Esophagus squamous epithelium (tissue), 5 donors: ENCODE results near the gene TMEM150C. TPM values are rescaled to one million over a fixed set of nuclear protein-coding genes. Genes with fewer than 3 reads are reported as not detected.

Experiments
- DNase-seq: peaks from one replicate; lab custom pipeline; 2025; lab: John Stamatoyannopoulos, UW
- H3K27ac ChIP-seq, 4 donors: fragments of 200-600 bp; sonication (generic); one replicate each; pipeline ENCODE4 v1.5.1; 2016 to 2019; ENCODE audit warnings: mild to moderate bottlenecking in 1 of 4
- H3K27me3 ChIP-seq, 4 donors: fragments of 200-600 bp; sonication (generic); 1 replicate in 3 of 4; 2 replicates in 1 of 4; pipeline versions ENCODE4 v1.5.1 to v1.6.0; 2017 to 2021; ENCODE audit warnings: antibody characterized with exemption in 1 of 4
- H3K36me3 ChIP-seq, 3 donors: fragments of 200-600 bp; sonication (generic); one replicate each; pipeline ENCODE4 v1.5.1; 2016 to 2019
- H3K4me1 ChIP-seq, 3 donors: fragments of 200-600 bp; sonication (generic); one replicate each; pipeline ENCODE4 v1.5.1; 2017 to 2019
- H3K4me3 ChIP-seq, 4 donors: fragments of 200-600 bp; sonication (generic); 1 replicate in 3 of 4; 2 replicates in 1 of 4; pipeline ENCODE4 v1.5.1; 2016 to 2019; ENCODE audit warnings: mild to moderate bottlenecking in 2 of 4, moderate library complexity in 1 of 4
- H3K9me3 ChIP-seq, 3 donors: fragments of 200-600 bp; sonication (generic); one replicate each; pipeline ENCODE4 v1.5.1; 2016 to 2019
- CTCF ChIP-seq, 6 experiments: fragments of 450-650 bp in 4 of 6; fragments of 200-600 bp in 2 of 6; sonication (generic) in 2 of 6; IDR thresholded peaks; one replicate each; pipeline ENCODE4 v1.5.1; 2016 to 2019; ENCODE audit warnings: antibody characterized with exemption in 6 of 6, mild to moderate bottlenecking in 4 of 6, moderate library complexity in 4 of 6
- POLR2A ChIP-seq, 4 donors: fragments of 450-650 bp; IDR thresholded peaks; one replicate each; pipeline ENCODE4 v1.6.1; 2017; ENCODE audit warnings: antibody characterized with exemption in 4 of 4, mild to moderate bottlenecking in 4 of 4, moderate library complexity in 3 of 4
- WGBS, 2 donors: methylation state at CpG; one replicate each; pipeline ENCODE4 v1.1.5; 2018; 5-methylcytosine and 5-hydroxymethylcytosine counted together
- intact Hi-C: fragments of 100-400 bp; cut with DNase I; formaldehyde crosslinking; loops from one replicate; pipeline ENCODE4 v1.15.0; 2022
- total RNA-seq, 4 donors: library from RNA; depleted of rRNA; stranded (reverse); fragments of >200 nt; gene quantifications; one replicate each; pipeline ENCODE4 v1.1.0, GENCODE V29; 2016
- donor health status: DM: yes; HTN: yes; CAD: no.

The TMEM150C gene
- total RNA-seq, 4 donors from 2014 or later, result 1.1 to 3.8 (median 2.8) TPM

GRCh38 chr4:82467471-82467870, 94.3 kb downstream of the TMEM150C start:
- Histone ChIP-seq H3K27ac (no peak overlapping the region), H3K36me3 (no peaks in the 10 kb centered on the region), H3K4me3 (no peak overlapping the region), H3K4me1 (peaks cover 0 to 18% (median 0%) of the 10 kb centered on the region in 3 donors), H3K27me3 (no peaks in the 10 kb centered on the region), H3K9me3 (no peaks in the 10 kb centered on the region)
- TF ChIP-seq POLR2A (IDR thresholded peaks at IDR 0.05) (no peak), CTCF (IDR thresholded peaks at IDR 0.05) (no peak)
- intact Hi-C loops, result loop anchor here (10.0 kb wide), 2 partner anchors 277 to 327 kb away; partner anchors contain the start of gene SCD5
- 43 to 47% methylated on average over 3 of the region's 3 CpGs for WGBS, 2 donors
- DNase-seq, result no peak

- Histone ChIP-seq H3K4me3 (no peak overlapping the region), H3K36me3 (peaks cover 0 to 31% (median 9%) of the 10 kb centered on the region in 3 donors), H3K9me3 (no peaks in the 10 kb centered on the region), H3K27ac (no peak overlapping the region), H3K27me3 (no peaks in the 10 kb centered on the region), H3K4me1 (peaks cover 0 to 14% (median 0%) of the 10 kb centered on the region in 3 donors)
- intact Hi-C loops, result loop anchor here (10.0 kb wide), 2 partner anchors 282 to 332 kb away; partner anchors contain the start of gene SCD5
- DNase-seq, result no peak
- 93 to 100% methylated on average over 1 of the region's 1 CpG for WGBS, 2 donors
- TF ChIP-seq CTCF (IDR thresholded peaks at IDR 0.05) (no peak), POLR2A (IDR thresholded peaks at IDR 0.05) (no peak)
Measured at GRCh38 chr4:82463221-82463620, 98.6 kb downstream of the TMEM150C start.

- WGBS, 2 donors, result 0 to 8% methylated on average over 2 to 5 of the region's 7 CpGs
Measured at GRCh38 chr4:82462415-82462831, 99.4 kb downstream of the TMEM150C start.

GRCh38 chr4:82461710-82462109, 100.1 kb downstream of the TMEM150C start:
- TF ChIP-seq CTCF (IDR thresholded peaks at IDR 0.05), result no peak
- TF ChIP-seq POLR2A (IDR thresholded peaks at IDR 0.05), result no peak
- H3K36me3 ChIP-seq, result peaks cover 0 to 46% (median 10%) of the 10 kb centered on the region in 3 donors
- no peak overlapping the region for H3K4me3 ChIP-seq
- no peaks in the 10 kb centered on the region for H3K9me3 ChIP-seq
- DNase-seq, result no peak
- intact Hi-C loops, result loop anchor here (10.0 kb wide), 2 partner anchors 283 to 333 kb away; partner anchors contain the start of gene SCD5
- H3K27me3 ChIP-seq, result no peaks in the 10 kb centered on the region
- H3K27ac ChIP-seq, result no peak overlapping the region
- H3K4me1 ChIP-seq, result peaks cover 0 to 14% (median 0%) of the 10 kb centered on the region in 3 donors
- 62 to 84% methylated on average over 2 of the region's 2 CpGs for WGBS, 2 donors

More at GRCh38 chr4:82462415-82462831, 99.4 kb downstream of the TMEM150C start:
- Histone ChIP-seq H3K9me3 (no peaks in the 10 kb centered on the region), H3K4me3 (no peak overlapping the region), H3K4me1 (peaks cover 0 to 14% (median 0%) of the 10 kb centered on the region in 3 donors), H3K27me3 (no peaks in the 10 kb centered on the region), H3K27ac (peak overlapping the region in 1 of 4 donors; percentile 42), H3K36me3 (peaks cover 0 to 39% (median 9%) of the 10 kb centered on the region in 3 donors)
- peak; percentile 39 for DNase-seq
- TF ChIP-seq CTCF (IDR thresholded peaks at IDR 0.05) (peak; percentile 65 to 88 (median 74)), POLR2A (IDR thresholded peaks at IDR 0.05) (no peak)
- intact Hi-C loops, result loop anchor here (10.0 kb wide), 2 partner anchors 282 to 332 kb away; partner anchors contain the start of gene SCD5

GRCh38 chr4:82458729-82459128, 103.1 kb downstream of the TMEM150C start:
- Histone ChIP-seq H3K4me3 (no peak overlapping the region), H3K4me1 (peaks cover 0 to 14% (median 0%) of the 10 kb centered on the region in 3 donors), H3K36me3 (peaks cover 0 to 76% (median 12%) of the 10 kb centered on the region in 3 donors), H3K27ac (no peak overlapping the region), H3K9me3 (no peaks in the 10 kb centered on the region), H3K27me3 (no peaks in the 10 kb centered on the region)
- intact Hi-C loops, result no loop called here
- 75 to 89% methylated on average over 2 of the region's 2 CpGs for WGBS, 2 donors
- no peak for DNase-seq
- TF ChIP-seq CTCF (IDR thresholded peaks at IDR 0.05) (no peak), POLR2A (IDR thresholded peaks at IDR 0.05) (no peak)
